HK-2 (cell line): ENCODE data around the gene CFAP70.

Experiments used
- DNase-seq: peaks from one replicate; pipeline ENCODE4 v3.0.0-alpha.2; 2018; ENCODE audit not compliant: unreplicated experiment

The CFAP70 gene

DNA sequence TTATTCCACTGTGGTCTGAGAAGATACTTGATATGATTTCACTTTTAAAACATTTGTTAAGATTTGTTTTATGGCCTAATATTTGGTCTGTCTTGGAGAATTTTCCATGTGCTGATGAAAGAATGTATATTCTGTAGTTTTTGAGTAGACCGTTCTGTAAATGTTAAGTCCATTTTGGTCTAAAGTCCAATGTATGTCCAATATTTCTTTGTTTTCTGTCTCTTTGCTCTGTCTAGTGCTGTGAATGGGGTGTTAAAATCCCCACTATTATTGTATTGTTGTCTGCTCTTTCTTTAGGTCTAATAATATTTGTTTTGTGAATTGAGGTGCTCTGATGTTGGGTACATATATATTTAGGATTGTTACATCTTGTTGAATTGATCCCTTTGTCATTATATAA is 142.9 kb downstream of the CFAP70 start:
- no peak for DNase-seq

DNA sequence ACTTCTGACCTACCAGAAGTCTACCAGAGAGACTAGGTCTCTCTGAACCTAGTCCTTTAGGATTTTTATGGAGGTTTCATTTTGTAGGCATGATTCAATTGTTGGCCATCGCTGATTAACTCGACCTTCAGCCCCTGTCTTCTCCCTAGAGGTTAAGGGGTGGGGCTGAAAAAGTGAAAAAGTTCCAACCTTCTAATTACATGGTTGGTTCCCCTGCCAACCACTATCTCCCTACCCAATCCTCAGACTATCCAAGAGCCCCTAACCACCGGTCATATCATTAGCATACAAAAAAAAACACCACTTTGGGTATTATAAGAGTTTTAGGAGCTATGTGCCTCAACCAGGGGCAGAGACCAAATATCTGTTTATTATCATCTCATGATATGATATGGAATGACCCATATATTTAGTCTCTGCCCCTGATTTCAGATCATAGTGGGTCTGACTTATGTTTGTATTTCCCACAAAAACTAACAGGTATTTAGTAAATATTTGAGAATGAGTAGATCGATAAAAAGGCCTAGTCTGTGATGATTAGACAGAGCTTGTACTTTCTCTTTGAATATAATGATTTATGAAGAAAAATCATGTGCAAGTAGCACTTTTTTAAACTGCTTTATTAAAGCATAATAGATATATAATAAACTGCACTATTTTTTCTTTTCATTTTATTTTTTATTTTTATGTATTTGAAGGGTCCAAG is 147.4 kb downstream of the CFAP70 start:
- no peak for DNase-seq

DNA sequence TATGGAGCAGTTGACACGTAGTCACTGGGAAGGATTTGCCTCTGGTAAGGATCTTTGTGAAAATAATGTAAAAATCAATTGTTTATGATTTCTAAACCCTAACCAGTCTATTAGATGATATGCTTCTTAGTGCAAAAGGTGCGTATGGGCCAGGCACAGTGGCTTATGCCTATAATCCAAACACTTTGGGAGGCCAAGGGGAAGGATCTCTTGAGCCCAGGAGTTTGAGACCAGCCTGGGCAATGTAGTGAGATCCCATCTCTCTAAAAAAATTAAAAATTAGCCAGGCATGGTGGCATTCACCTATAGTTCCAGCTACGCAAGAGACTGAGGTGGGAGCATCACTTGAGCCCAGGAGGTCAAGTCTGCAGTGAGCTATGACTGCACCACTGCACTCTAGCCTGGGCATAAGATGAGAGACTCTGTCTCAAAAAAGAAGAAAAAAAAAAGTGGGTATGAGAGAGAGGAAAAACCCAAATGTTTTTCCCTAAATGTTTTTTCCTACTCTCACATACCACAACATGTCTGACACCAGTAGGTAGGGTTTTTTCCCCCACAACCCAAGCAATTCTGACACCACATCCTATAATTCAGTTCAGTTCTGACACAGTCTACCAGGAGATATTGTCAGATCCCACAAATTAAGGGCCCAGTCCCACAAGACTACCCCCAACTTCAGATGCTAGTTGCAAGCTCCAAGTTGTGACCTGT is 148.1 kb downstream of the CFAP70 start:
- DNase-seq, result no peak

DNA sequence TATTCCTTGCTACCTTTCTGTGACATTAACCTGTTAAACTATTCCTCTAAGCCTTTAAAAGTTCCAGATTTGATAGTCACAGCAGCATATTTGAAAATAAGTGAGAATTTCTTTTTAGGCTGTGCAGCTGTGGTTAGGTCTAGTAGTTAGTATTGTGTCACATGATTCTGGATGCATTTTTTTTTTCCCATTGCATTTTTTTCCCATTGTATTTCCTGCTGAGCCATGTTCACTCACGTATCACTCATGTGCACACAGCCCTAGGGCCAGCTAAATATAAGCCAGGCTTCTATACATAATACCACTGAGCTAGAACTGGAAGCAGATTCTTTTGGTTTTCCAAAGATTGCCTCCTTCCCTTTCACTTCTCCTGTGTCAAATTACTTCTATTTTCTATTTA is 149.0 kb downstream of the CFAP70 start:
- peak; percentile 8 for DNase-seq

DNA sequence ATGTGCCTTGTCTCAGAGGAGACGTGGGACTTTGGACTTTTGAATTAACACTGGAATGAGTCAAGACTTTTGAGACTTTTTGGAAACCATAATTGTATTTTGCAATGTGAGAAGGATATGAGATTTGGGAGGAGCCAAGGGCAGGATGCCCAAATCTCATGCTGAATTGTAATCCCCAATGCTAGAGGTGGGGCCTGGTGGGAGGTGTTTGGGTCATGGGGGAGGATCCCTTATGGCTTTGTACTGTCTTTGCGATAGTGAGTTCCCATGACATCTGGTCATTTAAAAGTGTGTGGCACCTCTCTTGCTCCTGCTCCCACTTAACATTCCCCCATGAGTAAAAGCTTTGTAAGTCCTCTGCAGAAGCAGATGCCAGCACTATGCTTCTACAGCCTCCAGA is 150.8 kb downstream of the CFAP70 start:
- DNase-seq, result no peak

DNA sequence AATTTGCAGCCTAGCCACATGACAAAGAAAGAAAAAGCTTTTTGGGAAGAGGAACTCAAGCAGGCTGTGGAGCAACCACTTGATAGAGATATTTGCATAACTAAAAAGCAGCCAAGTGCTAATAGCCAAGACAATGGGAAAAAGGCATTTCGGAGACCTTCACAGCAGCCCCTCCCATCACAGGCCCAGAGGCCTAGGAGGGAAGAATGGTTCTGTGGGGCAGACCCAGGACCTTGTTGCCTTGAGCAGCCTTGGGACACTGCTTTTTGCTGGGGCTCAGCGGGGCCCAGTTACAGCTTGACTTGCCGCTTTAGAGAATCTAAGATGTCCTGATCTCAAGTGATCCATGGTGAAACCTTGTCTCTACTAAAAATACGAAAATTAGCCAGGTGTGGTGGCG is 152.3 kb downstream of the CFAP70 start:
- no peak for DNase-seq

DNA sequence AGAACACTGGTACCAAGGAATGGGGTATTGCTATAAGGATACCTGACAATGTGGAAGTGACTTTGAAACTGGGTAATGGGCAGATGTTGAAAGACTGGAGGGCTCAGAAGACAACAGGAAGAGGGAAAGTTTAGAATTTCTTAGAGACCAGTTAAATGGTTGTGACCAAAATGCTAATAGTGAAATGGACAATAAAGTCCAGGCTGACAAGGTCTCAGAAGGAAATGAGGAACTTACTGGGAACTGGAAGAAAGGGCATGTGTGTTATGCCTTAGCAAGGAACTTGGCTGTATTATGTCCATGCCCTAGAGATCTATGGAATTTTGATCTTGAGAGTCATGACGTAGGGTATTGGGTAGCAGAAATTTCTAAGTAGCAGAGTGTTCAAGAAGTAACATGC is 152.8 kb downstream of the CFAP70 start:
- no peak for DNase-seq

DNA sequence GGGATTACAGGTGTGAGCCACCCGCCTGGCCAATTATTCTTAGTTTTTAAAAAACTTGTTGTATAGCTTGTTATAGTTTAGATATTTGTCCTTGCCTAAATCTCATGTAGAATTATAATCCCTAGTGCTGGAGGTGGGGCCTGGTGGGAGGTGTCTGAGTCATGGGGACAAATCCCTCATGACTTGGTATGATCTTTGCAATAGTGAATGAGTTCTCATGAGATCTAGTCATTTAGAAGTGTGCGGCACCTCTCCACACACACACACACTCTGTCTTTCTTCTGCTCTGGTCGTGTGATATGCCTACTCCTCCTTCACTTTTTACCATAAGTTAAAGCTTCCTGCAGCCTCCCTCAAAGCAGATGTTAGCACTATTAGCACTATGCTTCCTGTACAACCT is 153.6 kb downstream of the CFAP70 start:
- DNase-seq, result no peak
